Measurements from ENCODE around the gene WDR44.

The WDR44 gene

GRCh38 chrX:118360429-118361125, 14.7 kb downstream of the WDR44 start:
- no peaks in the 10 kb centered on the region for H3K9me3 ChIP-seq (ENCODE audit: control insufficient read depth in 1 of 2, low read length in 2 of 2)
- H3K4me1 ChIP-seq (ENCODE audit: control insufficient read depth in 1 of 2, insufficient read depth in 2 of 2, low read length in 2 of 2): peaks cover 4 to 7% of the 10 kb centered on the region in 2 donors
- no peaks in the 10 kb centered on the region for H3K27me3 ChIP-seq (ENCODE audit: control insufficient read depth in 1 of 2, insufficient read depth in 2 of 2, low read length in 2 of 2)
- H3K36me3 ChIP-seq (ENCODE audit: control insufficient read depth in 1 of 2, insufficient read depth in 2 of 2, low read length in 2 of 2): no peaks in the 10 kb centered on the region
- no peak overlapping the region for H3K9ac ChIP-seq (ENCODE audit: low read depth in 1 of 2, low read length in 2 of 2)
- no peak overlapping the region for H3K27ac ChIP-seq (ENCODE audit: low read depth, low read length)
- H3K4me3 ChIP-seq (ENCODE audit: low read depth in 1 of 2, low read length in 2 of 2): no peak overlapping the region

GRCh38 chrX:118364261-118364660, 18.4 kb downstream of the WDR44 start:
- H3K27me3 ChIP-seq (ENCODE audit: control insufficient read depth in 1 of 2, insufficient read depth in 2 of 2, low read length in 2 of 2): no peaks in the 10 kb centered on the region
- no peak overlapping the region for H3K27ac ChIP-seq (ENCODE audit: low read depth, low read length)
- H3K4me1 ChIP-seq (ENCODE audit: control insufficient read depth in 1 of 2, insufficient read depth in 2 of 2, low read length in 2 of 2): no peaks in the 10 kb centered on the region
- no peaks in the 10 kb centered on the region for H3K9me3 ChIP-seq (ENCODE audit: control insufficient read depth in 1 of 2, low read length in 2 of 2)
- H3K9ac ChIP-seq (ENCODE audit: low read depth in 1 of 2, low read length in 2 of 2): no peak overlapping the region
- H3K4me3 ChIP-seq (ENCODE audit: low read depth in 1 of 2, low read length in 2 of 2): no peak overlapping the region
- H3K36me3 ChIP-seq (ENCODE audit: control insufficient read depth in 1 of 2, insufficient read depth in 2 of 2, low read length in 2 of 2): no peaks in the 10 kb centered on the region

DNA sequence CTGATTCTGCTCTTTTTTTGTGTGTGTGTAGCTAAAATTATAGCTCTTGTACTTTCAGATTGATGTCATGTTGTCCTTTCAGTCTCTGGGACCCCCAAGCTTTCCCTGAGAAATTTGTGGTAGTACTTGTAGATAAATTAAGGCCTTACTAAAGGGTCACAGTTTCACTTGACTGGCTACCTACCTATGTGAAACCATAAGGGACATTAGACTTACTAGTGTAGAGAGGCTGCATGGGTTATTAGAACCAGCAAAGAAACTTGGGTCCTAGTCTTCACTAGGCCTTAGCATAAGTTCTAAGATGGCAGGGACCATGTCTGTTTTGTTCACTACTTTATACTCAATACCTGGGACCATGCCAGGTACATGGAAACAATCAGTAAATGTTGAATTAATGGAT, 21.4 kb downstream of the WDR44 start:
- Histone ChIP-seq H3K4me1 (ENCODE audit: control insufficient read depth in 1 of 2, insufficient read depth in 2 of 2, low read length in 2 of 2) (no peaks in the 10 kb centered on the region), H3K9me3 (ENCODE audit: control insufficient read depth in 1 of 2, low read length in 2 of 2) (no peaks in the 10 kb centered on the region), H3K4me3 (ENCODE audit: low read depth in 1 of 2, low read length in 2 of 2) (no peak overlapping the region), H3K27me3 (ENCODE audit: control insufficient read depth in 1 of 2, insufficient read depth in 2 of 2, low read length in 2 of 2) (no peaks in the 10 kb centered on the region), H3K36me3 (ENCODE audit: control insufficient read depth in 1 of 2, insufficient read depth in 2 of 2, low read length in 2 of 2) (no peaks in the 10 kb centered on the region), H3K9ac (ENCODE audit: low read depth in 1 of 2, low read length in 2 of 2) (no peak overlapping the region), H3K27ac (ENCODE audit: low read depth, low read length) (no peak overlapping the region)

GRCh38 chrX:118368398-118368797, 22.5 kb downstream of the WDR44 start:
- H3K36me3 ChIP-seq (ENCODE audit: control insufficient read depth in 1 of 2, insufficient read depth in 2 of 2, low read length in 2 of 2): no peaks in the 10 kb centered on the region
- no peaks in the 10 kb centered on the region for H3K27me3 ChIP-seq (ENCODE audit: control insufficient read depth in 1 of 2, insufficient read depth in 2 of 2, low read length in 2 of 2)
- no peaks in the 10 kb centered on the region for H3K9me3 ChIP-seq (ENCODE audit: control insufficient read depth in 1 of 2, low read length in 2 of 2)
- no peak overlapping the region for H3K4me3 ChIP-seq (ENCODE audit: low read depth in 1 of 2, low read length in 2 of 2)
- H3K4me1 ChIP-seq (ENCODE audit: control insufficient read depth in 1 of 2, insufficient read depth in 2 of 2, low read length in 2 of 2): no peaks in the 10 kb centered on the region
- H3K27ac ChIP-seq (ENCODE audit: low read depth, low read length): no peak overlapping the region
- H3K9ac ChIP-seq (ENCODE audit: low read depth in 1 of 2, low read length in 2 of 2): no peak overlapping the region

DNA sequence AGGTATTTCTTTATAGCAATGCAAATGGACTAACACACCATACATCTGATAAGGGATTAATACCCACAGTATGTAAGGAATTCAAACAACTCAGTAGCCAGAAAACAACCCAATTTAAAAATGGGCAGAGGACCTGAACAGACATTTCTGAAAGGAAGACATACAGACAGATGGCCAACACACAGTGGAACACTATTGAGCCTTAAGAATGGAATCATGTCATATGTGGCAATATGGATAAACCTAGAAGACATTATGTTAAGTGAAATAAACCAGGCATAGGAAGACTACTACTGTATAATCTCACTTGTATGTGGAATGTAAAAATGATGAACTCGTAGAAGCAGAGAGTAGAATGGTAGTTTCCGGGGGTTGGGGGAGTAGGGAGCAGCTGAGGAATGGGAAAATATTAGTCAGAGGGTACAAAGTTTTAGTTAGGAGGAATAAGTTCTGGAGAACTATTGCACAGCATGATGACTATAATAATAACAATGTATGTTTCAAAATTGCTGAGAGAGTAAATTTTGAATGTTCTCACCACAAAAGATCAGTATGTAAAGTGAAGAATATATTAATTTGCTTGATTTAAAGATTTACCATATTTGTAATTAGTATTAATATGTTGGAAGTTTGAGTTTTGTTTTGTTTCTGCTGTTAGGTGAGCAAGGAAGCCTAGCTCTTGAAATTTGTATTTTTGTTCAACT, 25.2 kb downstream of the WDR44 start:
- Histone ChIP-seq H3K4me3 (ENCODE audit: low read depth in 1 of 2, low read length in 2 of 2) (no peak overlapping the region), H3K27me3 (ENCODE audit: control insufficient read depth in 1 of 2, insufficient read depth in 2 of 2, low read length in 2 of 2) (no peaks in the 10 kb centered on the region), H3K9ac (ENCODE audit: low read depth in 1 of 2, low read length in 2 of 2) (no peak overlapping the region), H3K36me3 (ENCODE audit: control insufficient read depth in 1 of 2, insufficient read depth in 2 of 2, low read length in 2 of 2) (no peaks in the 10 kb centered on the region), H3K4me1 (ENCODE audit: control insufficient read depth in 1 of 2, insufficient read depth in 2 of 2, low read length in 2 of 2) (no peaks in the 10 kb centered on the region), H3K9me3 (ENCODE audit: control insufficient read depth in 1 of 2, low read length in 2 of 2) (no peaks in the 10 kb centered on the region), H3K27ac (ENCODE audit: low read depth, low read length) (no peak overlapping the region)

DNA sequence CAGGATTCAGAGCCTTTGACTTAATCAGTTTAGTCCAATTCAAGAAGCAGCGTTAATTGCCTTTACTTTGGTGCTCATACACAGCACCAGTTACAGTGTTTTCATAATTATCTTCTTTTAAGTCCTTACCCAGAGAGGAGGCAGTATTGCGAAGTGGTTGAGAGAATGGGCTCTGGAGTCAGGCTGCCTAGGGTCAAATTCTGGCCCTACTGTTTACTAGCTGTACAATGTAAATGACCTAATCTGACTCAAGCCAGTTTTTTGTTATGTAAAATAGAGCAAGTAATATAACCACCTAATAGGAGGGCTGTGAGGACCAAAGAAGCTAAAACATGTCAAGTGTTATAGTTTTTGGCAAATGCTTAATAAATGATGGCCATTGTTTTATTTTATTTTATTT, 27.6 kb downstream of the WDR44 start:
- no peak overlapping the region for H3K4me3 ChIP-seq (ENCODE audit: low read depth in 1 of 2, low read length in 2 of 2)

DNA sequence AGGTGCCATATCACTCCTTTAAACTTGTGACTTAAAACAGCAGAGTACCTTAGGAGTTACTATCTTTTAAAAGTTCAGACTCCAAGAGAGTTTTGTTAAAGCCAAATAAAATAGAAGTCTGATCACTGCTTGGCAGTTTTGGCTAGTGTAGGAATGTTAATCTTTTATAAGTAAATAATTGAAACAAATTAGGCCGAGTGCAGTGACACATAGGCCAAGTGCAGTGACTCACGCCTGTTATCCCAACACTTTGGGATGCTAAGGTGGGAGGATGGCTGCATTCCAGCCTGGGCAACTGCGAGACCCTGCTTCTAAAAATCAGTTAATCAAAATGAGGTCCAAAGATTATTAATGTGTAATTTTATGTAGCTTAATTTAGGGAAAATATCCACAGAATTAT, 37.2 kb downstream of the WDR44 start:
- Histone ChIP-seq H3K36me3 (ENCODE audit: control insufficient read depth in 1 of 2, insufficient read depth in 2 of 2, low read length in 2 of 2) (no peaks in the 10 kb centered on the region), H3K27me3 (ENCODE audit: control insufficient read depth in 1 of 2, insufficient read depth in 2 of 2, low read length in 2 of 2) (no peaks in the 10 kb centered on the region), H3K27ac (ENCODE audit: low read depth, low read length) (no peak overlapping the region), H3K9me3 (ENCODE audit: control insufficient read depth in 1 of 2, low read length in 2 of 2) (no peaks in the 10 kb centered on the region), H3K4me1 (ENCODE audit: control insufficient read depth in 1 of 2, insufficient read depth in 2 of 2, low read length in 2 of 2) (no peaks in the 10 kb centered on the region), H3K9ac (ENCODE audit: low read depth in 1 of 2, low read length in 2 of 2) (no peak overlapping the region), H3K4me3 (ENCODE audit: low read depth in 1 of 2, low read length in 2 of 2) (no peak overlapping the region)

More for the DNA sequence above, 27.6 kb downstream of the WDR44 start:
- Histone ChIP-seq H3K9me3 (ENCODE audit: control insufficient read depth in 1 of 2, low read length in 2 of 2) (no peaks in the 10 kb centered on the region), H3K4me1 (ENCODE audit: control insufficient read depth in 1 of 2, insufficient read depth in 2 of 2, low read length in 2 of 2) (no peaks in the 10 kb centered on the region), H3K9ac (ENCODE audit: low read depth in 1 of 2, low read length in 2 of 2) (no peak overlapping the region), H3K27me3 (ENCODE audit: control insufficient read depth in 1 of 2, insufficient read depth in 2 of 2, low read length in 2 of 2) (no peaks in the 10 kb centered on the region), H3K27ac (ENCODE audit: low read depth, low read length) (no peak overlapping the region), H3K36me3 (ENCODE audit: control insufficient read depth in 1 of 2, insufficient read depth in 2 of 2, low read length in 2 of 2) (no peaks in the 10 kb centered on the region)

DNA sequence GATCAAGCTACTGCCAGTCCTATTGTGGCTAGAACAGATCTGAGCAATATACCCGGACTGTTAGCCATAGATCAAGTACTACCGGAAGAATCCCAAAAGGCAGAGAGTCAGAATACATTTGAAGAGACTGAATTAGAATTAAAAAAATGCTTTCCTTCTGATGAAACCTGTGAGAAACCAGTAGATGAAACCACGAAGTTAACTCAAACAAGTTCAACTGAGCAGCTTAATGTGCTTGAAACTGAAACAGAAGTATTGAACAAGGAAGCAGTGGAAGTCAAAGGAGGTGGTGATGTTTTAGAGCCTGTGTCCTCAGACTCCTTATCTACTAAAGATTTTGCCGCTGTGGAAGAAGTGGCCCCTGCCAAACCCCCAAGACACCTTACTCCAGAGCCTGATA, 46.8 kb downstream of the WDR44 start:
- Histone ChIP-seq H3K36me3 (ENCODE audit: control insufficient read depth in 1 of 2, insufficient read depth in 2 of 2, low read length in 2 of 2) (peaks cover 6 to 7% of the 10 kb centered on the region in 2 donors), H3K9ac (ENCODE audit: low read depth in 1 of 2, low read length in 2 of 2) (no peak overlapping the region), H3K4me3 (ENCODE audit: low read depth in 1 of 2, low read length in 2 of 2) (no peak overlapping the region), H3K27ac (ENCODE audit: low read depth, low read length) (no peak overlapping the region), H3K4me1 (ENCODE audit: control insufficient read depth in 1 of 2, insufficient read depth in 2 of 2, low read length in 2 of 2) (no peaks in the 10 kb centered on the region), H3K27me3 (ENCODE audit: control insufficient read depth in 1 of 2, insufficient read depth in 2 of 2, low read length in 2 of 2) (no peaks in the 10 kb centered on the region), H3K9me3 (ENCODE audit: control insufficient read depth in 1 of 2, low read length in 2 of 2) (no peaks in the 10 kb centered on the region)

DNA sequence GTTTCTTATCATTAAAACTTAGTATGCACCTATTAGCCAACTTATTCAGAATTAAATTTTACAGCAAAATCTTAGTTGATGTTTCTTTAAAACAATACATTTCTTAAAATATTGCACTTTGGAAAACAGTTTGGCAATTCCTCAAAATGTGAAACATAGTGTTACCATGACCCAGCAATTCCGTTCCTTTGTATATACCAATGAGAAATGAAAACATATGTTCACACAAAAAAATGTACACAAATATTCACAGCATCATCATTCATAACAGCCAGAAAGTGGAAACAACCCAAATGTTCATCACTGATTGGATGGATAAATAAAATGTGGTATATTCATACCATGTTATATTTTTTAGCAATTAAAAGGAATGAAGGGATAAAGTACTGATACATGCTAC, 50.2 kb downstream of the WDR44 start:
- Histone ChIP-seq H3K27ac (ENCODE audit: low read depth, low read length) (no peak overlapping the region), H3K4me1 (ENCODE audit: control insufficient read depth in 1 of 2, insufficient read depth in 2 of 2, low read length in 2 of 2) (no peaks in the 10 kb centered on the region), H3K9ac (ENCODE audit: low read depth in 1 of 2, low read length in 2 of 2) (no peak overlapping the region), H3K4me3 (ENCODE audit: low read depth in 1 of 2, low read length in 2 of 2) (no peak overlapping the region), H3K27me3 (ENCODE audit: control insufficient read depth in 1 of 2, insufficient read depth in 2 of 2, low read length in 2 of 2) (no peaks in the 10 kb centered on the region), H3K9me3 (ENCODE audit: control insufficient read depth in 1 of 2, low read length in 2 of 2) (no peaks in the 10 kb centered on the region), H3K36me3 (ENCODE audit: control insufficient read depth in 1 of 2, insufficient read depth in 2 of 2, low read length in 2 of 2) (peaks cover 7 to 13% of the 10 kb centered on the region in 2 donors)

DNA sequence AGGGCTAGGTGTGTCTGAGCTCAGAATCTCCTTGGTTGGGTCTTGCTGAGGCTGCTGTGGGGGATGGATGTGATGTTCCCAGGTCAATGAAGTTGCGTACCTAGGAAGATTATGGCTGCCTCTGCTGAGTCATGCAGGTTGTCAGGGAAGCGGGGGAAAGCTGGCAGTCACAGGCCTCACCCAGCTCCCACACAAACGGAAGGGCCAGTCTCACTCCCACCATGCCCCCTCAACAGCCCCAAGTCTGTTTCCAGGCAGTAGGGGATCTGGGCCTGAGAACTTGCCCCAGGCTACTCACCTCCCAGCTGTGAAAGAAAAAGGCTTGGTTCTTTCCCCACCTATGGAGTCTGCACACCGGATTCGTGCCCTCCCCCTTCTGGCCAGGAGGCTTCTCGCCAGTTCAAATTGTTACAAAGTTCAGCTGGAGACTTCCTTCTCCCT, 72.9 kb downstream of the WDR44 start:
- no peaks in the 10 kb centered on the region for H3K9me3 ChIP-seq (ENCODE audit: control insufficient read depth in 1 of 2, low read length in 2 of 2)
- no peaks in the 10 kb centered on the region for H3K36me3 ChIP-seq (ENCODE audit: control insufficient read depth in 1 of 2, insufficient read depth in 2 of 2, low read length in 2 of 2)
- no peak overlapping the region for H3K27ac ChIP-seq (ENCODE audit: low read depth, low read length)
- no peaks in the 10 kb centered on the region for H3K4me1 ChIP-seq (ENCODE audit: control insufficient read depth in 1 of 2, insufficient read depth in 2 of 2, low read length in 2 of 2)
- no peak overlapping the region for H3K9ac ChIP-seq (ENCODE audit: low read depth in 1 of 2, low read length in 2 of 2)
- H3K27me3 ChIP-seq (ENCODE audit: control insufficient read depth in 1 of 2, insufficient read depth in 2 of 2, low read length in 2 of 2): no peaks in the 10 kb centered on the region
- H3K4me3 ChIP-seq (ENCODE audit: low read depth in 1 of 2, low read length in 2 of 2): no peak overlapping the region

Data from duodenal mucosa (tissue), 2 donors.